Measurements from ENCODE around the gene ZCCHC2.

The ZCCHC2 gene

GRCh38 chr18:62531931-62532330, 9.1 kb downstream of the ZCCHC2 start:
- no peak for DNase-seq (ENCODE audit: low spot score)
- in situ Hi-C loops (cut with MboI; ENCODE audit: low pct_unique_long_range_greater_than_20kb, low sequenced_read_pairs, unreplicated experiment) = no loop called here
- TF ChIP-seq CTCF (IDR thresholded peaks at IDR 0.05; ENCODE audit: extremely low read depth, insufficient read depth, missing control alignments) = no peak

GRCh38 chr18:62536005-62536404, 13.2 kb downstream of the ZCCHC2 start:
- no peak for TF ChIP-seq CTCF (IDR thresholded peaks at IDR 0.05; ENCODE audit: extremely low read depth, insufficient read depth, missing control alignments)
- DNase-seq (ENCODE audit: low spot score) = no peak
- in situ Hi-C loops (cut with MboI; ENCODE audit: low pct_unique_long_range_greater_than_20kb, low sequenced_read_pairs, unreplicated experiment) = no loop called here

- TF ChIP-seq CTCF (IDR thresholded peaks at IDR 0.05; ENCODE audit: extremely low read depth, insufficient read depth, missing control alignments) = no peak
- in situ Hi-C loops (cut with MboI; ENCODE audit: low pct_unique_long_range_greater_than_20kb, low sequenced_read_pairs, unreplicated experiment) = no loop called here
- no peak for DNase-seq (ENCODE audit: low spot score)
These were observed 14.4 kb downstream of the ZCCHC2 start for GRCh38 chr18:62537042-62537894.

GRCh38 chr18:62537946-62538345, 15.1 kb downstream of the ZCCHC2 start:
- DNase-seq (ENCODE audit: low spot score) = no peak
- no peak for TF ChIP-seq CTCF (IDR thresholded peaks at IDR 0.05; ENCODE audit: extremely low read depth, insufficient read depth, missing control alignments)
- in situ Hi-C loops (cut with MboI; ENCODE audit: low pct_unique_long_range_greater_than_20kb, low sequenced_read_pairs, unreplicated experiment) = no loop called here

- in situ Hi-C loops (cut with MboI; ENCODE audit: low pct_unique_long_range_greater_than_20kb, low sequenced_read_pairs, unreplicated experiment) = no loop called here
- no peak for DNase-seq (ENCODE audit: low spot score)
- no peak for TF ChIP-seq CTCF (IDR thresholded peaks at IDR 0.05; ENCODE audit: extremely low read depth, insufficient read depth, missing control alignments)
These were observed 16.1 kb downstream of the ZCCHC2 start for GRCh38 chr18:62538881-62539280.

GRCh38 chr18:62539284-62540165, 16.7 kb downstream of the ZCCHC2 start:
- no peak for TF ChIP-seq CTCF (IDR thresholded peaks at IDR 0.05; ENCODE audit: extremely low read depth, insufficient read depth, missing control alignments)
- in situ Hi-C loops (cut with MboI; ENCODE audit: low pct_unique_long_range_greater_than_20kb, low sequenced_read_pairs, unreplicated experiment) = no loop called here
- DNase-seq (ENCODE audit: low spot score) = no peak
